Globus pallidus (tissue), 1 donor: Measurements from ENCODE around the gene KNDC1.
"Not testable (repeated sequence)": the region's sequence is repeated elsewhere in the genome, so short reads cannot be mapped to it uniquely, and the experiment has no call there.

Source experiments
- DNase-seq: peaks from one replicate; pipeline ENCODE4 v3.0.0-alpha.2; 2015; ENCODE audit warnings: low spot score

Gene KNDC1

GRCh38 chr10:133161486-133162109 lies 1.6 kb downstream of the KNDC1 start:
- DNase-seq, result no peak

DNA sequence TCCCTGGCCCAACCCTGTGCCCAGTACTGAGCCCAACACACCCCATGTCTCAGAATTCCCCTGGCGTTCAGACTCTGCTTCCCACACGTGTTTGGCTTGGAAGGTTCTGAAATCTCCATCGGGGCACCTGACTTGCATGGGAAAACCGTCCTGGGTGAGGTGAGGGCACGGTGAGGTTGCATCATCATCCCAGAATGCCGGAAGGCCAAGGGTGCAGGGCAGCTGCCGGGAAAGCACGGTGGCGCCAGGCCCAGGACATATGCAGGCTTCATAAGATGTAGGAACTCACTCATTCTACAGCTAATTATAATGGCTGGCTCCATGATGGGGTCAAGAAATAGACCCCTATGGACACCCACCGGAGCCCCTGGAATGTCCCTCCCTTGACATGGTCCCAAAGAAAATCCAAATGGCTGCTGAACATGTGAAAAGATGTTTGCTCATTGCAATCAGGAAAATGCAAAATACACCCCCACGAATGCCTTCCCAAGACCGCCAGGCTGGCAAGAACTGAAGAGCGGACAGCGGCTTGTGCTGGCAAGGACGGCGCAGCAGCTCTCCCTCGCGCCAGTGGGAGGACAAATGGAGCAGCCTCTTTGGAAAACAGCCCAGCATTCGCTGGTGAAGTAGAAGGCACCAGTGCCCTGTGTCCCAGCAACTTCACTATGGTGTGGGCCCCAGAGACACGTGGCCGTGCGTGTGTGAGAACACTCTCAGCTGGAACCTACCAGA lies 2.3 kb downstream of the KNDC1 start:
- DNase-seq, result peak; percentile 78

DNA sequence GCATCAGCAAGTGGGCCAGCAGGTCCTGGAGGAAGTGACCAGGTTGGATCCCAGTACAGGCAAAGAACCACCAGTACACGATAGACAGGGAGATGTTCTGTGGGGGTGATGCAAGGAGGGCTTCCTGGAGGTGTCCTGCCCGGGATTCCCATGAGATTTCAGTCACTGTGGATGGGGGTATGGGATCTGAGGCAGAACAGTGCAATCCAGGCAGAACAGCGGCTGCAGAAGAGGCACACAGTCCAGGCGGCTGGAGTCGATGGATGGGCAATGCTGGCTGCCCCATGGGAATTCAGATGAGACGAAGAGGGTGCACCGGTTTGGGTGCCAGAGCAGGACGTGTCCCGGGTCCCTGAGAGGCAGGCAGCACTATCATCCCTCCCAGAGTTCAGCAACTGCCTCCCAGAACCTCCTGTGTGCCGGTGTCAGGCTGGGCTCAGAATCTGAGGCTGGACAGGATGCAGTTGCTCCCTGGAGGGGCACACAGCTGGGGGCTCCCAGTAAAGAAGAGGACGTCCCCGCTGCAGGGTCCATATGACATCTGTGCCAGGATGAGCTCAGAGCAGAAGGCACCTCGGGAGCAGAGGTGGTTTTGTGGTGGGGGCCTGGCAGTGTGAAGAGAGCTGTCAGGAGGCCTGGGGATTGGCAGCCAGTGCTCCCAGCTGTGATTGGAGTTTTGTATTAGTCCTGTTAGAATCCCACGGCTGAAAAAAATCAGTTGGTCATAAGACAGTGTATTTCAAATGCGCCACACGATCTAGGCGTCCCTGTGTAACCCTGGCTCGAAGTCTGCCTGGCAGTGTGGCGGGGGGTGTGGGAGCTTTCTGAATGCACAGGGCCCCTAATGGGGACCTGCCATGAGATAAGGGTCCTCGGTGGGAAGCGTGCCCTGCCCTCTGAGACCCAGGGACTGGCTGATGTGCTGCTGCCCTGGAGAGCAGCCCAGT lies 3.2 kb downstream of the KNDC1 start:
- DNase-seq, result peak; percentile 59

DNA sequence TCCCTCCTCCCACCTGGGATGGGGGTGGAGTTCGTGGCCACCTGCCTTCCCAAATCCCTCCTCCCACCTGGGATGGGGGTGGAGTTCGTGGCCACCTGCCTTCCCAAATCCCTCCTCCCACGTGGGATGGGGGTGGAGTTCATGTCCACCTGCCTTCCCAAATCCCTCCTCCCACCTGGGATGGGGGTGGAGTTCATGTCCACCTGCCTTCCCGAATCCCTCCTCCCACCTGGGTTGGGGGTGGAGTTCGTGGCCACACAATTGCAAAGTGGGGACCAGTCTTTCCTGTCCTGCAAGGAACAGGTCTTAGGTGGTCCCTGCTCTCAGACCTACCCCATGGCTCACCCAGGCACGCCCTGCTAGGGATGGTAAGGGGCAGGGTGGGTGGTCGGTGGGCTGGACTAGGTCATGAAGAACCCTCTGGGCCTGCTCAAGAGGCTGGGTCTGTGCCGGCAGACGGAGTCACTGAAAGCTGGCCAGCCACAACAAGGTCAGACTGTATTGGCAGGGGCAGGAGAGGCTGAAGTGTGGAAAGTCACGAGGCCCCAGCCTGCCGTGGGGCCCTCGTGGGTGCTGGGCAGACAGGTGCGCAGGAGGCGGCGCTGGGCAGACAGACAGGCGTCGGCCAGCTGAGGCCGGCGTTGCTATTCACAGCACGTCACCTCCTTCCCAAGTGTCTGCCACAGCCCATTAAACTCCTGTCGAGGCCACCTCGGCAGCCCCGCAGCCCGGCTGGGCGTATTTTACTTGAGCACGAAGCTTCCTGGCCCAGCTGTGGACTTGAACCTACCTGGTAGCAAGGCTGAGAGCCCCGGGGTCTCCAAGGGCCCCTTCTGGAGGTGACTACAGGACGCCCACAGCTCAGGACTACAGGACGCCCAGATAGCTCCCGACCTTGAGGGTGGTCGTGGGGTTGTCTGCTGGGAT lies 4.1 kb downstream of the KNDC1 start:
- peak; percentile 33 for DNase-seq

DNA sequence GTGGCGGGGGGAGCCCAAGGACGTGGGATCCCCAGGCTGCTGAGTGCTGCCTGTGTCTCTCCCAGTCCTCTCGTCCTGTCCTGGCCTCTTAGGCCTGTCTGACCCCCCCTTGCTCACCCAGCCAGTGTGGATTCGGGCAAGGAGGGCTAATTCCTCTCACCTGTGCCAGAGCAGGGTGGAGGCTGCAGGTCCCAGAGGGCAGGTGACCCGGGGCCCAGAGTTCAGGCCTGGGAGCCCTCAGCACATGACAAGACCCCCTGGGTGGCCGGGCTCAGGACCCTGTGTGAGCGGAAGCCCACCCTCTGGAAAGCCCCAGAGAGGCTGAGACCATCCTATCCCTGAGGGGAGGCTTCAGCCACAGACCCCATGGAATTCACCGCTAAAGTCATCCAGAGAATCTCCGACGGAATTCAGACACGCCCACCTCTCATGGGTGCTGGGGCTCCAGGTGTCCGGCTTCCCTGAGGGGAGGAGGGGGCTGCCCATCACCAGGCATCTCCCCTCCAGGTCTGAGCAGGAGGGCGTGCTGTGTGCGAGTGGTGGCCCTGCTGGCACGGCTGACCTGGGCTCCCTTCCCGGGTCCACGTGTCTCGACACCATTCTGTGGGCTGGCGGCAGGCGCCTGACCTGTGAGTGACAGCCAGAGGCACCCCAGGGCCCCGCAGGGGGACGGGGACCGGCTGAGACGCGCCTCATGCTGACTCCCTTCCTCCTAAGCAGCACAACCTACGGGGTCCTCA lies 5.0 kb downstream of the KNDC1 start:
- no peak for DNase-seq

DNA sequence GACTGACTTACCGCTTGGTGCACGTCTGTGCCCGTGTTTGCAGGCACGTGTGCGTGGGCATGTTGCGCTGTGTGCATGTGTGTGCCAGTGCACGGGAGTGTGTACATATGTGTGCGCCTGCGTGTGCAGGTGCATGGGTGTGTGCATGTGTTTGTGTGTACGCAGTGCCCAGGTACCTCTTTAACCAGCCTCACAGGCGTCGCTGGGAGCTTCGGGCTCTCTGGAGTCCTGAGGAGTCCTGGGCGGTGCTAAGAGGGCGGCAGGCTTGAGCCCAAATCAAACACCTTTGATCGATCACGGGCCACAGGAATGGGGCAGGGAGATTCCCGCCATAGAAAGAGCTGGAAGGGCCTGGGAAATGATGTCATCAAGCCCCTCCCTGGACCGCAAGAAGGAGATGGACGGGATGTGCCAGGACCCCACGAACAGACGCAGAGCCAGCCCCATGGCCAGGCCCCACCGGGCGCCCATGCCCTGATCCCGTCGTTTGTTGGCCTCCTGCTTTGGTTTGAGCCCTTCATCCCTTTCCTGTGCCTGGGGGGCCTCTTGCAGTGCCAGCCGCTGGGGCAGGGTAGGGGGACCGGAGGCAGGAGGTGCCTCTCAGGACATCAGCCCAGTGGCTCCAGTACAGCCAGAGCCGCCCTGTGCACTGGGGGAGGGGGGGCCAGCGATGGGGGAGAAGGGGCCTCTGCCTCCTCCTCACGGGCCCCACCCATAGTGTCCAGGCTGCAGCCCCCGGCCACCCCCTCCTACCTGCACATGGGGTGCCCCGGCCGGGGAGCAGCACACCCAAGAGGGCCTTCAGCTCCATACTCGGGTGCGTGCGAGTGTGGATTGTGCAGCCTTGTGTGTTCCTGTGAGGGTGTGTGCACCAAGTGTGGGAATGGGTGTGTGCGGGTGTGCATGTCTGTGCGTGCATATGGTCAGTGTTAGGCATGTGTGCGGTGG lies 5.8 kb downstream of the KNDC1 start:
- no peak for DNase-seq

DNA sequence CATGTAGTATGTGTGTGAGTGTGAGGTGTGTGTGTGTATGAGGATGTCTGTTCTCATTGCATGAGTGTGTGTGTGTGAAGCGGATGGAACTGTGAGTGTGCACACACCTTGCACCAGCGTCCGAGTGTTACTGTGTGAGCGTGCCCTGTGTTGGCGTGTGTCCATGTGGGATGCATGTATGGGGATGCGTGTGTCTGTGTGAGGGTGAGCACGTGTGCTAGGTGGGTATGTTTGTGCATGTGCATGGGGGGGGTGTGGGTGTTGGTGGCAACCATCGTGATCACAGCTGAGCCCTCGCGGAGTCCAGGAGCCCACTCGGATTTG lies 6.4 kb downstream of the KNDC1 start:
- no peak for DNase-seq

DNA sequence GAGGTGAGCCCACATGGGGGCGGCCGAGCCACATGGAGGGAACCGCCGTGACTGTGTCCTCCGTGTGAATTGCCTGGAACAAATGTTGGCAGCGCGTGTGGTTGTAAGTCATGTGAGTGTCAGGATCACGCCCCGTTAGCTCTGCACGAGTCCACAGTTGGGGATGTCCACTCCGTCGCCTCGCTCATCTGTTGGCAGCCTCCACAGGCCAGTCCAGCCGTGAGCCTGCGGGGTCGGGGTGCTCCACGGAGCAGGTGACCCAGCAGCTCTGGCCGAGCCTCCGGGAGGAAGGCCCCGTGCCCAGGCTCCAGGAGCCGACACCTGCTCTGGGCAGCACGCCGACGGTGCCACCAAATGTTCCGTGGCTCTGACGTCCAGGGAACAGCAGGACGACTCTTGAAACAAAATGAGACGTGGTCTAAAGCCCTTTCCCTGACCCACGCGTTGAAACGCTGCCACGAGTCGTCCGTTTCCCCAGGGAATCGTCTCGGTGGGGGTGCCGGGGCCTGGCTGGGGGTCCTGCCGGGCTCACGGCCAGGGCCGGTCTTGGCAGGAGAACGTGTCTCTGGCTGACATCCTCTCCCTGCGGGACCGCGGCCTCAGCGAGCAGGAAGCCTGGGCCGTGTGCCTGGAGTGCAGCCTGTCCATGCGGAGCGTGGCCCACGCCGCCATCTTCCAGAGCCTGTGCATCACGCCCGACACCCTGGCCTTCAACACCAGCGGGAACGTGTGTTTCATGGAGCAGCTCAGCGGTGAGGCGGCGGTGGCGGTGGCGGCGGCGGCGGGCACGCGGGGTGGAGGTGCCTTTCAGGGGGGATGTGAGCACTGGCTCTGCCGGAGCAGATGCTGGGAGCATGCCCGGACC lies 7.0 kb downstream of the KNDC1 start:
- peak; percentile 58 for DNase-seq

DNA sequence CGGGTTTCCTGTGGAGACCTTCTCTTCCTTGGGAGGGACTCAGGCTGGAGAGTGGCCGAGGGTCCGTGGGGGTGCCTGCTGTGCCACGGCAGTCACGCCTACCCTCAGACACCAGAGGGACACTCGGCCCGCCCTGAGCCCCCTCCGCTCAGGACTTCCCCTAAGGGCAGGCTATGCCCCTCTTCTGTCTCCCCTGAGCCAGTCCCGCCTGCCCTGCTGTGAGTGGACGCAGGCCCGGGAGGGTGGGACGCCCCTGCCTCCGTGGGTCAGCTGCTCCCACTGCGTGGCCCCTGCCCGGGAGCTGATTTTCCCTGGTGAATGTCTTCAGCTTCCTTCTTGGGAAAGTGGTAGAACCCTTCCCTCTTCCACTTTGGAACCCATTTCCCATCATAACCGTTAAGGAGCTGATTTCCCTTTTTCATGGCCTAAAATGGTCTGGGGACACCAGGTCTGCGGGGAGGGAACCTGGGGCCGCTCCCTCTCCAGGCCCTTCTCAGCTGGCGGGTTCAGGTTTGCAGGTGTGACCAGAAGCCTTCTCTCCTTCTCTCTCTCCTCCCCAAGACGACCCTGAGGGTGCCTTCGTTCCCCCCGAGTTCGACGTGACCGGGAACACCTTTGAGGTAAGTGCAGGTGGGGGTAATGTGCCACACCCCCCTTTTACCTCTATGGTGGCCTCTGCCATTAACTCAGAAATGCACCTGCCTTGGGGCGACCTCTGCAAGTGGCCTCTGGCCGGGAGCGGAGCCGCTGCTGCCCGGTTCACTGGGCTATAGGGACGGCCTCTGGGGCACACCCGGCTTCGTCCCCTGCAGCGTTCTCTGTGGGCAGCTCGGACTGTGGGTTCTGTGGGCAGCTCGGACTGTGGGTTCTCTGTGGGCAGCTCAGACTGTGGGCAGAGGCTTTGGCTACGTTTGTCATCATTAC lies 7.9 kb downstream of the KNDC1 start:
- no peak for DNase-seq

DNA sequence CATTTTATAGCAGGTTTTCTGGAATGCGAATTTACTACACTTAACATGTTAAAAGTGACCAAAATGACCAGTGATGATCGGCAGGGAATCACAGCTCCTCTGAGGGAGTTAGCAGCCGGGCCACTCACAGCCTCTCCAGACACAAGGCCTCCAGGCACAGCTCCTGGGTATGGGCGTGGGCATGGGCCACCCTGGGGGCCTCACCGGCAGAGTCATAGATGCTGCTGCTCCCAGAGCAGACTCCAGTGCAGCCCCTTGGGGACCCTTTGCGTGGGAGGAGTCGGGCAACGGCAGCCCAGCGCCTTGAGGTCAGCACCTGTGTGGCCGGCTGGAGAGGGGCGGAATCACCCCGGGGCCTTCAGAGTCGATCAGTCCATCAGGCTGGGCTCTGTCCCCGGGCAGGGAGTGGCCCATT lies 8.6 kb downstream of the KNDC1 start:
- no peak for DNase-seq

DNA sequence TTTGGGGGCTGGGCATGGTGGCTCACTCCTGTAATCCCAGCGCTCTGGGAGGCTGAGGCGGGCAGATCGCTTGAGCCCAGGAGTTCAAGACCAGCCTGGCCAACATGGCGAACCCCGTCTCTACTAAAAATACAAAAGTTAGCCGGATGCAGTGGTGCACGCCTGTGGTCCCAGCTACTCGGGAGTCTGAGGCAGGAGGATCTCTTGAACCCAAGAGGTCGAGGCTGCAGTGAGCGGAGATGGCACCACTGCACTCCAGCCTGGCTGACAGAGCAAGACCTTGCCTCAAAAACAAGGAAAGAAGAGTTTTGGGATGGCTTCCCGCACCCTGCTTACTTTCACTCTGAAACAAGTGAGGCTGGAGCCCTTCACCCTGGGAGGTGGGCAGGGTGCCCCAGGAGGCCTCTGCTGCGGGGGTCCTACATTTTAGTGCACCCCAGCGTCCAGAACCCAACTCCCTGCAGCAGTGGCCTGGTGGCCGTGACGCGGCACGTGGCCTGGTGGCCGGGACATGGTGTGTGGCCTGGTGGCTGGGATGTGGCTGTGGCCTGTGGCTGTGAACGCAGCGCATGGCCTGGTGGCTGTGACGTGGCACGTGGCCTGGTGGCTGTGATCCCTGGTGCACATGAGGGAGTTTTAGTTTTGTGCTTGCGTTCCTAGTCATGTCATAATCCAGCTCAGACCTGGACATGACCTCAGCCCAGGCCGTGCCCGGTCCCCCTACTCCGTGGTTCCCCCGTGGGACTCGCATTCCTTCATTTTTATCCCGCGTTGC lies 9.3 kb downstream of the KNDC1 start:
- DNase-seq, result no peak

- DNase-seq, result no peak
Measured at GRCh38 chr10:133170092-133170491, 10.1 kb downstream of the KNDC1 start.

DNA sequence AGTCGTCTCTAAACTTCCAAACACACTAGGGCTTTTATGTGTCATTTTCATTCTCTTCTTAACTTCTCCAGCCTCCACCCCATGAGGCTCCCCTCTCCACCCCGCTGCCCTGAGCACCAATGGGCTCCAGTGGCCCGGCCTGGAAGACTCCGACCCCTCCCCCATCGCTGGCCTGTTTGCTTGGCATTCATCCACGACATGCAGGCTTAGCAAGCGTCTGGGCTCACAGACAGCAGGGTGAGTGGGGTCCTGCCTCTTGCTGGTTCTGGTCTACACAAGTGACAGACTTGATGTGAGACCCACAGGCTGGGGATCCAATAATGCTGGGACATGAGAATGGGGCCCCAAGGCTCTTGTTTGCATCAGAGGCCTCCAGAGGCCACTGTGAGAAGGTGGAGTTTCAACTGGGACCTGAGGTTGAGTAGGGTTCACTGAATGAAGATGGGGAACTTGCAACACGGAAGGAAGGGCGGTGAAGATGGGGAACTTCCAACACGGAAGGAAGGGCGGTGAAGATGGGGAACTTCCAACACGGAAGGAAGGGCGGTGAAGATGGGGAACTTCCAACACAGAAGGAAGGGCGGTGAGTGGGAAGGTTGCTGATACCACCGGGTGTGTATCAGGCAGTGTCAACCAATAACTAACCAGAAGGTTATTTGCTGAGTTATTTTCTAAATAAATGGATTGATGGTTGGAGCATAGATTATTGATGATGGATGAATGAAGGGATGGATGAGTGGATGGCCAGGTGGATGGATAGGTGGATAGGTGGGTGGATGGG lies 14.0 kb downstream of the KNDC1 start:
- no peak for DNase-seq

GRCh38 chr10:133174689-133175263 lies 14.8 kb downstream of the KNDC1 start:
- no peak for DNase-seq

GRCh38 chr10:133175624-133176023 lies 15.6 kb downstream of the KNDC1 start:
- not testable (repeated sequence) for DNase-seq

- no peak for DNase-seq
Measured at GRCh38 chr10:133176546-133176945, 16.5 kb downstream of the KNDC1 start.
